Mucosa of rectum (tissue), 2 donors: ENCODE measurements around the gene CCDC63.

ENCODE experiments used
- H3K27ac ChIP-seq, 2 donors: one replicate each; pipeline ENCODE4 v1.7.0; 2013; ENCODE audit warnings: inconsistent platforms in 2 of 2, low read depth in 2 of 2, low read length in 2 of 2
- H3K27me3 ChIP-seq, 2 donors: one replicate each; pipeline ENCODE4 v1.7.0; 2013; ENCODE audit warnings: low read length in 2 of 2; ENCODE audit not compliant: control insufficient read depth in 2 of 2, insufficient read depth in 2 of 2
- H3K36me3 ChIP-seq, 2 donors: one replicate each; pipeline ENCODE4 v1.7.0; 2013; ENCODE audit warnings: low read length in 2 of 2; ENCODE audit not compliant: control insufficient read depth in 2 of 2, insufficient read depth in 2 of 2
- H3K4me1 ChIP-seq, 2 donors: one replicate each; pipeline ENCODE4 v1.7.0; 2013; ENCODE audit warnings: low read length in 2 of 2, mild to moderate bottlenecking in 1 of 2; ENCODE audit not compliant: control insufficient read depth in 2 of 2, insufficient read depth in 2 of 2
- H3K4me3 ChIP-seq, 2 donors: one replicate each; pipeline ENCODE4 v1.7.0; 2013; ENCODE audit warnings: low read length in 2 of 2
- H3K9ac ChIP-seq, 2 donors: one replicate each; pipeline ENCODE4 v1.7.0; 2013; ENCODE audit warnings: low read length in 2 of 2, low read depth in 1 of 2, mild to moderate bottlenecking in 1 of 2
- H3K9me3 ChIP-seq, 2 donors: one replicate each; pipeline ENCODE4 v1.7.0; 2013; ENCODE audit warnings: low read length in 2 of 2; ENCODE audit not compliant: control insufficient read depth in 2 of 2
- donor health status: healthy.
- donor health status: Normal muscosa, but diverticular disease.

CCDC63 gene

DNA sequence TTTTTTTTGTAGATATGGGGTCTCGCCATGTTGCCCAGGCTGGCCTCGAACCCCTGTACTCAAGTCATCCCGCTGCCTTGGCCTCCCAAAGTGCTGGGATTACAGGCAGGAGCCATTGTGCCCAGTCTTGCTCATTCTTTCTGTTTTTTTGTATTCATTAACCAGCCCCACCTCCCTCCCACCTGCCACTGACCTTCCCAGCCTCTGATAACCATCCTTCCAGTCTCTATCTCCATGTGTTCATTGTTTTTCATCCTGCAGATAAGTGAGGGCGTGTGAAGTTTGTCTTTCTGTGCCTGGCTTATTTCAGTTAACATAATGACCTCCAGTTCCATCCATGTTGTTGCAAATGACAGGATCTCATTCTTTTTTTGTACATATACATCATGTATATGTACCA, 54.6 kb downstream of the CCDC63 start:
- no peaks in the 10 kb centered on the region for H3K4me1 ChIP-seq
- H3K27me3 ChIP-seq = no peaks in the 10 kb centered on the region
- no peaks in the 10 kb centered on the region for H3K9me3 ChIP-seq
- H3K4me3 ChIP-seq = no peak overlapping the region
- no peak overlapping the region for H3K9ac ChIP-seq
- H3K27ac ChIP-seq = no peak overlapping the region
- no peaks in the 10 kb centered on the region for H3K36me3 ChIP-seq

- no peak overlapping the region for H3K4me3 ChIP-seq
- H3K9ac ChIP-seq = no peak overlapping the region
- no peak overlapping the region for H3K27ac ChIP-seq
- no peaks in the 10 kb centered on the region for H3K9me3 ChIP-seq
- H3K36me3 ChIP-seq = no peaks in the 10 kb centered on the region
- H3K27me3 ChIP-seq = no peaks in the 10 kb centered on the region
- no peaks in the 10 kb centered on the region for H3K4me1 ChIP-seq
Observed at GRCh38 chr12:110903511-110903910, 56.7 kb downstream of the CCDC63 start.

GRCh38 chr12:110906083-110906482, 59.3 kb downstream of the CCDC63 start:
- Histone ChIP-seq H3K4me3 (no peak overlapping the region), H3K27ac (no peak overlapping the region), H3K36me3 (no peaks in the 10 kb centered on the region), H3K27me3 (no peaks in the 10 kb centered on the region), H3K9me3 (no peaks in the 10 kb centered on the region), H3K9ac (no peak overlapping the region), H3K4me1 (no peaks in the 10 kb centered on the region)

GRCh38 chr12:110906516-110906915, 59.7 kb downstream of the CCDC63 start:
- Histone ChIP-seq H3K4me1 (no peaks in the 10 kb centered on the region), H3K27ac (peak overlapping the region in 1 of 2 donors; percentile 0), H3K9me3 (no peaks in the 10 kb centered on the region), H3K27me3 (no peaks in the 10 kb centered on the region), H3K4me3 (no peak overlapping the region), H3K9ac (no peak overlapping the region), H3K36me3 (no peaks in the 10 kb centered on the region)

DNA sequence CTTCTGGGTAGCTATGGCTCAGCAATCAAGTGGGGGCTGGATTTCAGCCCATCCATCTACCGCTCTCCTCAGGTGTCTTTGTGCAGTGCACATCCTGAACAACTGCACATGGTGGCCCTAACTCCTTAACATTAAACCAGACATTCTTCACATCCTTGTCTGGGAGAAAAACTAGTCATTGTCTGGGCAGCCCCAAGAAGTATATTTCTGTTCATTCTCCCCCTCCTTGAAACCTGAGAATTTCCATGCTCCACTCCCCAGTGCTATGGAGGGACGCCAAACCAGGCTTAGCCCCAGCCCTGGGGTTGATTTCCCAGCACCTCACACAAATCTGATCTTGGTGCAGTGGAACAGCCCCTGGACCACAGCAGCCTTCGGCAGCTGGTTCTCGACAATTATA, 60.2 kb downstream of the CCDC63 start:
- H3K27ac ChIP-seq = peak overlapping the region in 1 of 2 donors; percentile 0

DNA sequence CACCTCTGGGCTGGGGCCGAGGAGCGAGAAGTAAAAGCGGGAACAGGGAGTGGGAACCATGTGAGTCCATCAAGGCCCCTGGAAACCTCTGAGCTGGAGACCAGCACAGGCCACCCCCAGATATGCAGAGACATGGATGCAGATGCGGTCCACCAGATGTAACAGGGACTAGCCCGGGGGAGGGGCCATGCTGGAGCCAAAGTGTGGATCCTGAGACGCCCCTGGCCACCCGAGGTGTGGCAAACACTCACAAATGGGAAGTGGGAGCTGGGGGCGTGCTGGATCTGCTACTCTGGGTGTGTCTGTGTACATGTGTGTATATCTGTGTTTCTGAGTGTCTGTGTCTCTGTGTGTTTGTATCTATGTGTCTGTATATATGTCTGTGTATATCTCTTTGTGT, 60.8 kb downstream of the CCDC63 start:
- H3K9me3 ChIP-seq = no peaks in the 10 kb centered on the region
- H3K9ac ChIP-seq = no peak overlapping the region
- H3K4me1 ChIP-seq = no peaks in the 10 kb centered on the region
- H3K4me3 ChIP-seq = no peak overlapping the region
- no peaks in the 10 kb centered on the region for H3K27me3 ChIP-seq
- H3K27ac ChIP-seq = no peak overlapping the region
- H3K36me3 ChIP-seq = no peaks in the 10 kb centered on the region

More for the DNA sequence above, 60.2 kb downstream of the CCDC63 start:
- Histone ChIP-seq H3K4me1 (no peaks in the 10 kb centered on the region), H3K9ac (no peak overlapping the region), H3K4me3 (no peak overlapping the region), H3K9me3 (no peaks in the 10 kb centered on the region), H3K36me3 (no peaks in the 10 kb centered on the region), H3K27me3 (no peaks in the 10 kb centered on the region)

GRCh38 chr12:110908377-110909152, 61.8 kb downstream of the CCDC63 start:
- Histone ChIP-seq H3K9ac (no peak overlapping the region), H3K36me3 (no peaks in the 10 kb centered on the region), H3K27me3 (no peaks in the 10 kb centered on the region), H3K9me3 (no peaks in the 10 kb centered on the region), H3K27ac (no peak overlapping the region), H3K4me1 (no peaks in the 10 kb centered on the region), H3K4me3 (no peak overlapping the region)

DNA sequence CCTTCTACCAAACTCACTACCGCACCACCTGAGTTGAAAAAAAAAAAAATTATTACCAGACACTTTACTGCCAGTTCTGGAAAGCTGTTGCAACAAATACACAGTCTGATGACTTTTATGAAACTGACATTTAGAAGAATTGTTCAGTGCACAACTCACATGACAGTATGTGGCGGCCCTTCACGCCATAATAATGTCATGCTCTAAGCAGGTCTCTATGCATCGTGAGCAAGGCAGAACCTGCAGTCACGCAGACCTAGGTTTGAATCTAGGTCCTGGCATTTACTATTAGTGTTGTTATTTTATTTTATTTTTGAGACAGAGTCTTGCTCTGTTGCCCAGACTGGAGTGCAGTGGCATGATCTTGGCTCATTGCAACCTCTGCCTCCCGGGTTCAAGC, 65.5 kb downstream of the CCDC63 start:
- no peak overlapping the region for H3K4me3 ChIP-seq
- no peaks in the 10 kb centered on the region for H3K27me3 ChIP-seq
- no peaks in the 10 kb centered on the region for H3K36me3 ChIP-seq
- no peak overlapping the region for H3K27ac ChIP-seq
- H3K4me1 ChIP-seq = no peaks in the 10 kb centered on the region
- H3K9me3 ChIP-seq = no peaks in the 10 kb centered on the region
- H3K9ac ChIP-seq = no peak overlapping the region

GRCh38 chr12:110913119-110914056, 66.6 kb downstream of the CCDC63 start:
- H3K4me1 ChIP-seq = no peaks in the 10 kb centered on the region
- no peak overlapping the region for H3K4me3 ChIP-seq
- H3K27me3 ChIP-seq = no peaks in the 10 kb centered on the region
- peak overlapping the region; percentile 26 to 65 for H3K27ac ChIP-seq
- no peaks in the 10 kb centered on the region for H3K36me3 ChIP-seq
- H3K9me3 ChIP-seq = no peaks in the 10 kb centered on the region
- H3K9ac ChIP-seq = no peak overlapping the region

DNA sequence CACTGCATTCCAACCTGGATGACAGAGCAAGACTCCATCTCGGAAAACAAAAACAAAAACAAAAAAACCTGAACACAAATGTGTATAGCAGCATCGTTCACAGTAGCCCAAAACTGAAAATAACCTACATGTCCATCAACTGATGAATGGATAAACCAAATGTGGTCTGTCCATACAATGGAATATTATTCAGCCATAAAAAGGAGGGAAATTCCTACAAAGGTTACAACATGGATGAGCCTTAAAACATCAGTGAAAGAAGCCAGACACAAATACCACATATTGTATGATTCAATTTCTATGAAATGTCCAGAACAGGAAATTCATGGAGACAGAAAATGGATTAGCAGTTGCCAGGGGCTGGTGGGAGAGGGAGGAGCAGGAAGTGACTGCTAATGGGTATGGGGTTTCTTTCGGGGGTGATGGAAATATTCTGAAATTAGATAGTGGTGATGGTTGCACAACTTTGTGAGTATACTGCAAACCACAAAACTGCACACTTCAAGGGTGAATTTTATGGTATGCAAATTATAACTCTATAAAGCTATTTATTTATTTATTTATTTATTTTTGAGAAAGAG, 69.6 kb downstream of the CCDC63 start:
- H3K27me3 ChIP-seq = peaks cover 0 to 4% of the 10 kb centered on the region in 2 donors
- no peaks in the 10 kb centered on the region for H3K36me3 ChIP-seq
- no peaks in the 10 kb centered on the region for H3K9me3 ChIP-seq
- H3K4me3 ChIP-seq = no peak overlapping the region
- no peak overlapping the region for H3K9ac ChIP-seq
- no peaks in the 10 kb centered on the region for H3K4me1 ChIP-seq
- no peak overlapping the region for H3K27ac ChIP-seq
